NCI-H748 treated with DMSO at 0.1 percent for 48 hours (cell line): ENCODE data around the gene RNF225.
A peak's percentile ranks its signal among the peaks of the same experiment; 100 is the strongest.
"Not testable (repeated sequence)": the region's sequence is repeated elsewhere in the genome, so short reads cannot be mapped to it uniquely, and the experiment has no call there.

ENCODE experiments used
- DNase-seq: peaks from one replicate; lab custom pipeline; 2025; lab: John Stamatoyannopoulos, UW

The RNF225 gene

DNA sequence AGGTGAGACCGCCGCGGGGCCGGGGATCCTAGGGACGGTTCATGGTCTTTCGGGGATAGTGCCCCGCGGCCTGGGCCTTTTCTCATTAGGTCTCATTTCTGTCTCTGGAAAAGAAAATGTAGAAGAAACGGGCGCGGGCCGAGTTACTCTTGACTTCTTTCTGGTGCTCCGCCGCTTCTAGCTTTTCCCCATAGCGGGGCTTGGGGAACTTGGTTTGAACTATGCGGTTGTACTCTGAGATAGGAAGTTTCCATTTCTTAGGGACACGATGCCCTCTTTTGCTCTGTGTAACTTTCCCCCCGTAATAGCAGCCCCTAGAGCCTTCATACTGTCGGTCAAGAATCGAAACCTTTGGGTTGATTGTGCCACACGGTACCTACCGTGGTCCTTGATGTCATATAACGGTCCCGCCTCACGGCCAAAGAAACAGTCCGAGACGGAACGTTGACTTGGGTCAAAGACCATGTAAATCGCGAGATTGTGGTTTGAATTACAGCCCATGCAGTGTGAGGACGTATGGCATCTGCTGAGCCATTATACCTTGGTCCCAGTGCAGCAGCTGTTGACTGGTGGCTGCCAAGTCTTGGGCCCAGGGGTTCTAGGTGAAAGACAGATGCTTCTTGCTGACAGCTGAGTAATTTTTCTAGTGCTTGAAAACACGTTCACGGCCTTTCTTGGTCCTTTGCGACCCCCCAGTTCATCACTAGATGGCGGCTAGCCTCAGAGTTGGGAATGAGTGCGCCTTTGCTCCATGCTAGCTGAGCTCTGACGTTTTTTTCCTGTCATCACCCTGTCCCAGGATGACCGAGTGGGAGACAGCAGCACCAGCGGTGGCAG lies 7.9 kb upstream of the RNF225 start:
- DNase-seq, result no peak

DNA sequence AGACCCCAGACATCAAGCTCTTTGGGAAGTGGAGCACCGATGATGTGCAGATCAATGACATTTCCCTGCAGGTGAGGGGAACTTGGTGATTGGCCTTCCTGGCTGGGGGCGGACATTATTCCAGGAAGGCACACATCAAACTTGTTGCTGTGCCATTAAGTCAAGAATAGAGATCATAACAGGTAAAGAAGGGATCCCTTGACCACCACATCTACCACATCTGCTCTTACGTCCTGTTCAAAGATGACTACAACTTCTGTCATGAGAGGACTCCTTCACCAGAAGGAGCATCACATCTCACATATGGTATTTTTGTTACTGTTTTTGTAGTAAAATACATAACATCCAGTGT lies 7.3 kb upstream of the RNF225 start:
- DNase-seq, result no peak

- no peak for DNase-seq
Observed at GRCh38 chr19:58392945-58393724, 2.3 kb upstream of the RNF225 start.

DNA sequence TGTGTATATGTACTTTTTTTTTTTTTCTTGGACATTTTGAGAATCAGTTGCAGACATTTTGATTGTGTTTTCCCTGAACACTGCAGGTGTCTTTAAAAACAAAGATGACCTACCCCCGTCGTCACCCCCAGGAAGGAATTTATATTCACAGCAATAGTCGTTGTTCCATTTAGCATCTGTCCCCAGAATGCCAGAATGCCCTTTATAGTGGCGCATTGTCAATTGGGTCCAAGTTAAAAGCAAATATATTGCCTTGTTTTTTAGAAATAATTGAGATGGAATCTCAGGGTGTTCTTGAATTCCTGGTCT lies 1.8 kb upstream of the RNF225 start:
- no peak for DNase-seq

DNA sequence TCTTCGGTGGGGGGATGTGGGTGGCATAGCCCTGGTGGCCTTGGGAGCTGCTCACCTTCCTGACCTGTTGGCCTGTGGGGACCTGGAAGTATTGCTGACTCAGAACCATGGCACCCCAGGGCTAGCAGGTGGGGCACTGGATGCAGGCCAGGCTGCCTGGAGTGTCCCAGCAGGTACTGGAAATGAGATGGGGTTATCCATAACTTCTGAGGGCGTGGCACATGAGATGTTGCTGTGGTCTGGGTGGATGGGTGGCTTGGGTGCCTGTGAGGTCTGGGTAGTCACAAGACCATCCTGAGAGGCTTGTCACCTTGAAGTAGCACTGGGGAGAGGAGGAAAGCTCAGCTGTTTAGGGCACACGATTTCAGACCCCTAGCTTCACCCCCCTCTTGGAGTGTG lies 636 bp upstream of the RNF225 start:
- no peak for DNase-seq

GRCh38 chr19:58395979-58396627 lies 647 bp downstream of the RNF225 start:
- no peak for DNase-seq

DNA sequence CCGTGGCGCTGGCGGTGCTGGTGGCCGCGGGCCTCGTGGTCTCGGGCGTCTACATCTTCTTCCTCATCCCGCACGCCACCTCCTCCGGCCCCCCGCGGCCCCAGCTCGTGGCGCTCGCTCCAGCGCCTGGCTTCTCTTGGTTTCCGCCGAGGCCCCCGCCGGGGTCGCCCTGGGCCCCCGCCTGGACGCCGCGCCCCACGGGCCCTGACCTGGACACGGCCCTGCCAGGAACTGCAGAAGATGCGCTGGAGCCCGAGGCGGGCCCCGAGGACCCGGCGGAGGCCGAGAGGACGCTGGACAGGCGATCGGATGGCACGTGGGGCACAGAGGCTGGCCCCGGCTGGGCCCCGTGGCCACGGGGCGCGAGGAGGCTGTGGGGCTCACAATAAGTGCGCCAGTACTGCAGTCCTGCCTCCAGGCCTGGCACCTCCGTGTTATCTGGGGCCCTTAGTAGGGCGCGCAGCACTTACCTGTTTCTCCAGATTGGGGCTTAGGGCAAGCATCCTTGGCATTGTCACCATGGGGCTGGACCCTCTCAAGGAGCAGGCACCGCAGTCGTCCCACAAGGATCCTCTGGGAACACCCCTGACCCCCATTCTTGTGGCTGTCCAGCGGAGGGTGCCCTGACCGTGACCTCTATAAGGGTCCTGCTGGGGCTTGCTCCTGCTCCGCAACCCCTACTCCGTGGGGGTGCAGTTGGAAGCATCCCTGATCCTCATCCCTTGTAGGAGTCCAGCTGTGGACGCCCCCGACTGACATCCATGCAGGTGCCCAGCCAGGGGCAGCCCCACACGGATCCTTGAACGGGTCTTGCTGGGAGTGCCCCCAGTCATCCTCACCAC lies 1.5 kb downstream of the RNF225 start:
- DNase-seq, result no peak

DNA sequence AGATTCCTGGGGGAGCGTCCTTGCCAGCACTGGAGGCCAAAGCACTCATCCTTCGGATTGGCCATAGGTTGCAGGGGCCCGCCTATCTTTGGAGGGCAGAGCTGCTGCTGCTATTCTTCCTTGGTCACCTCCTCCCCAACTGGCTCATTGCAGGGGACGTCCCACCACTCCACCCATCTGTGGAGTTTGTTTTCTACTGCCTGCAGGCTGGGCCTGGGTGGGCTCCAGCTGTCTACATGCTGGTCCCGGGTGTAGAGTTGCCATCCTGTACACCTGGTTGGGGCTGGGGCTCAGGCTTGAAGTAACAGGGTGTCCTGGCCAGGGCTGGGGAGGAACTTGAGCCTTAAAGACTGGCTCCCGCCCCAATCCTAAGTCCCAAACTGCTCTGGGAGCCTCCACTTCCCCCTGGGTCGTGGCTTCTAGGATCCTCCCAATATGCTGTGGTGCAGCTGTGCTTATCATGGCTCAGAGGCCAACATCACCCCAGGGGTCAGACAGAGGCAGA lies 2.1 kb downstream of the RNF225 start:
- DNase-seq, result no peak

DNA sequence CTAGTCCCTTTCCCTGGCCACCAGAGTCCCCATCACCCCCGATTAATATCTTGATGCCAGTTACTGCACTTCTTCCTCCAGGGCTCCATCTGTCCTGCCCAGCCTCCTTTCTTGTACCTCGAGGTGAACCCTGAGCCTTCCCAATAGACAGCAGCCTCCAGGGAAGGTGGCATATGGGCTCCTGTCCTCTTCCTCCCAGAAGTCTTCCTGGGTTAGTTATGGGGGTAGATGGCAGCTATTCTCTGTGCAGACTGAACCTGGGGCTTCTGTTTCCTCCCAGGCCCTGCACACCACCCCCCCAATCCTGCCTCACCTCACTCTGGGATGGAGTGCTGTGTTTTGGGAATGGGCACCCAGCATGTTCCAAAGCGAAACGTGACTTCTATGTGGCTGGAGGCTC lies 2.6 kb downstream of the RNF225 start:
- no peak for DNase-seq

GRCh38 chr19:58398545-58398944 lies 3.1 kb downstream of the RNF225 start:
- DNase-seq, result no peak

DNA sequence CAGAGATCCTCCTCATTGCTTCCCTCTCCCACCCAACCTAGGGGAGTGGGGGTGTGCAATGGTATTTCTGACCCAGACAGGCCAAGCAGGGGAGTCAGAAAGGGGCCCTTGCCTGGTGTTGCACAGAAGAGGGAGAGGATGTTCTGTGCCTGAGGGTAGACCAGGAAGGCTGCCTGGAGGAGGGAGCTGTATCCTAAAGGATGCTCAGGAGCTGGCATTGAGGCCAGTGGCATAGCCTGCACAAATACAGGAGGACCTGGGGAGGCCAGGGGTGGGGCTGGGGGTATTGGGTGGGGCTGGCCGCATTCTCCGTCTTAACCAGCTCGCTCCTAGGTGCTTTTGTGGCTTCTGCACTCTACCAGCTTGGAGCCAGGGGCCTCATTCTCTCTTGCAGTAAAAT lies 4.4 kb downstream of the RNF225 start:
- DNase-seq, result no peak

GRCh38 chr19:58400316-58400915 lies 5.0 kb downstream of the RNF225 start:
- DNase-seq, result peak; percentile 33

DNA sequence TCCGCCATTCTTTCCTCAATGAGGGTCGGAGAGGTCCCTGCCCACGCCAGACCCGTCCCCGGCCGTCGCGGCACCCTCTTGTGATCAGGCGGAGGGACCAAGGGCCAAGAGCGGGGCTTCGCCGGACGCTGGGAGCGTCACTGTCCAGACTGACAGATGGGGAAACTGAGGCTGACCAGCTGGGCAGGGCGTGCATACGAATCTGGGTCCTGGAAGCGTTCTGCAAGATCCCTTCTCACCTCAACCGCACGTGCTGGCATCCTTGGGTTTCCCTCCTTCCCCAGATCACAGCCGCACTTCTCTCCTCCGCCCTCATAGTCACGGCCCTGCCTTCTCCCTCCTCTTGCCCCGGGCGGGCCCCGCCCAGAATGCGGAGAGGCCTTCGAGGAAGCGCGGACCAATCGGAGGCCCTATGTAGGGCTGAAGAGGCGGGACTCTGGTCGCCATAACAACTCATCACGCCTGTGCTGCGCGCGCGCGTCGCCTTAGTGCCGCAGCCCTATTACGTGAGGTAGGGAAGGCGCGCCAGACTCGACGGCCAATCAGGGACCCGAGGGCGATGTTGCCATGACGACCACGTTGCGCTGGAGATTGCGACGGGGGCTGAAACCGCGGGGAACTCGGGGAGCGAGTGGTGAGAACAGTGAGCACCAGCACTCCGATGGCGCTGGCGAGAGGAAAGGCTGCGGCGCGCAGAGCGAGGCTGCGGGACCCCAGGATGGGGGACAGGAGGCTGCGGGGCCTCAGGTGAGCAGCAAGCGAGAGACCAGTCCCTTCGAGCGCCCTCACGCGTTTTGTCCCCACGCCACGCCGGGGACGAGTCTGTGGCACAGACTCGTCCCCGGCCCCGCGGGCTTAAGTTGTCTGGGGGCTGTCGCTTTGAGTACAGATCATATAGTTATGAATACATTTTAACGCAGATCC lies 5.7 kb downstream of the RNF225 start:
- DNase-seq, result peak; percentile 99

DNA sequence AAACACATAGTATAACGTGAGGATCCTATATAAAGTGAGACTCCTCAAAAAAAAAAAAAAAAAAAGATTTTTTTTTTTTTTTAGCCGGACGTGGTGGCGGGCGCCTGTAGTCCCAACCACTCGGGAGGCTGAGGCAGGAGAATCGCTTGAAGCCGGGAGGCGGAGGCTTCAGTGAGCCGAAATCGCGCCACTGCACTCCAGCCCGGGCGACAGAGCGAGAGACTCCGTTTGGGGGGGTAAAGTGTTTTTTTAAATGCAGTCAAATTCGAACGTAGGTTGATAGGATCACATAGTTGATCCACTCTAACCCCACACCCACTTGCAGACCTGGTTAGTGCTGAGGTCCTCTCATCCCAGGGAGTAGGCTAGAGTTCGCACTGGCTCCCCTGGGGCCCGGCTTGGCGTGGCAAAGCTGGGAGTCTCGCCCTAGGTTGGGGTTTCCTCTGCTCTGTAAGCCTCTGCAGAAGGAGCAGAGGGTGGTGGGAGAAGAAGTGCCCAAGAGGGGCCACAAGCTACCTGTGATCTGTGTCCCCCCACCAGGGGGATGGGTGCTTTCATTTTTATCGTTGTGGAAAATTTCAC lies 6.5 kb downstream of the RNF225 start:
- DNase-seq, result no peak

DNA sequence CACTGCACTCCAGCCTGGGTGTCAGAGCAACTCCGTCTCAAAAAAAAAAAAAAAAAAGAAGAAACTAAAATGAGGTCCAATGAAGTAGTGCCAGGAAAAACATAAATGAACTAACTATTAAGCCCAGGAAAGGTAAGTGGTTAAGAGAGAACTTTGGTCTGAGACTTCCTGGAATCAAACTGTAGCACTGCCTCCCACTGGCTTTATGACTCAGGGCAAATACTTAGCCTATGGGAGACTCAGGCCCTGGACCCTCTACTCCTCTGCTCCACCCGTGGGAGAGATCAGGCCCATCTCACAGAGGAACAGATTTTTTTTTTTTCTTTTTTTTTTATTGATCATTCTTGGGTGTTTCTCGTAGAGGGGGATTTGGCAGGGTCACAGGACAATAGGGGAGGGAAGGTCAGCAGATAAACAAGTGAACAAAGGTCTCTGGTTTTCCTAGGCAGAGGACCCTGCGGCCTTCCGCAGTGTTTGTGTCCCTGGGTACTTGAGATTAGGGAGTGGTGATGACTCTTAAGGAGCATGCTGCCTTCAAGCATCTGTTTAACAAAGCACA lies 8.5 kb downstream of the RNF225 start:
- not testable (repeated sequence) for DNase-seq

DNA sequence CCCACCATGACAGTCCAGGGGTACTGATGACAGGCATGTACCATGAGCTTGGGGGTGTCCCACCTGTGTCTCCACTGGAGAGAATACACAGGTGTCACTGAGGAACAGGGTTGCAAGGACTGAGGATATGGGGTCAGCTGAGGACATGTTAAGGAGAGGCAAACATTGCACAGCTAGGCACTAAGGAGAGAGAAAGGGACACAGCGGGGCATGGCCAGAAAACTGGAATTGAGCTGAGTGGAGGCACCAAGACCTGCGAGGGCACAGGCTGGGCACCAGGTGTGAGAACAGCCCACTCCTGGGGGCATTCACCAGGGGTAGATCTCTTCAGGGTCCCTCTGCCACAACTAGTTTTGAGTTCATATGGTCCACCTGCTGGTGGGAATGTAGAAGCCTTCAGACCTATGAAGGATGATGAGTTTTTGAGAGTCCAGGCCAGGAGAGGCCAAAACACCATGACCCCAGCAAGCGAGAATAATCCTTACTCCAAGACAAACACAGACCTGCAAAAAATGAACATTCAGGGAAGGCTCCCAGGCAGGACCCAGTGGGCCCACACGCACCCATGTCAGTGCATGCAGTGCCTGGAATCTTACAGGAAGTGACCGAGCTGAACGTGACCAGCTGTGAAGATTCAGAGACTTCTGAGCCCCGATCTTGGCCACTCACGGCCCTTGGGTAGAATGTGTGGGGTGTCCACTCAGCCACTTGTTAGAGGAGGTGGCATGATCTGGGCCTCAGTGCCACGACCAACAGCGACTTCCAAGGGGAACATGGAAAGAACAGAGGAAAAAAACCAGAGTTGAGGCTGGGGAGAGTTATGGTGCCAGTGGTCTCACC lies 11.6 kb downstream of the RNF225 start:
- DNase-seq, result no peak

- peak; percentile 31 for DNase-seq
Observed at GRCh38 chr19:58407658-58408151, 12.2 kb downstream of the RNF225 start.

GRCh38 chr19:58408152-58409009 lies 12.9 kb downstream of the RNF225 start, which contains the start of gene ZNF584:
Gene ZNF584, plus strand, starts transcription at chr19:58408649. Its CDS starts 499 bp downstream, at chr19:58409148.
- DNase-seq, result peak; percentile 97
